ENCODE data around the gene DOLPP1. TPM values are rescaled to one million over a fixed set of nuclear protein-coding genes. Genes with fewer than 3 reads are reported as not detected.
A peak's percentile ranks its signal among the peaks of the same experiment; 100 is the strongest.

The DOLPP1 gene
- total RNA-seq, 1 donor from 2014 or later, result 21.7 TPM

DNA sequence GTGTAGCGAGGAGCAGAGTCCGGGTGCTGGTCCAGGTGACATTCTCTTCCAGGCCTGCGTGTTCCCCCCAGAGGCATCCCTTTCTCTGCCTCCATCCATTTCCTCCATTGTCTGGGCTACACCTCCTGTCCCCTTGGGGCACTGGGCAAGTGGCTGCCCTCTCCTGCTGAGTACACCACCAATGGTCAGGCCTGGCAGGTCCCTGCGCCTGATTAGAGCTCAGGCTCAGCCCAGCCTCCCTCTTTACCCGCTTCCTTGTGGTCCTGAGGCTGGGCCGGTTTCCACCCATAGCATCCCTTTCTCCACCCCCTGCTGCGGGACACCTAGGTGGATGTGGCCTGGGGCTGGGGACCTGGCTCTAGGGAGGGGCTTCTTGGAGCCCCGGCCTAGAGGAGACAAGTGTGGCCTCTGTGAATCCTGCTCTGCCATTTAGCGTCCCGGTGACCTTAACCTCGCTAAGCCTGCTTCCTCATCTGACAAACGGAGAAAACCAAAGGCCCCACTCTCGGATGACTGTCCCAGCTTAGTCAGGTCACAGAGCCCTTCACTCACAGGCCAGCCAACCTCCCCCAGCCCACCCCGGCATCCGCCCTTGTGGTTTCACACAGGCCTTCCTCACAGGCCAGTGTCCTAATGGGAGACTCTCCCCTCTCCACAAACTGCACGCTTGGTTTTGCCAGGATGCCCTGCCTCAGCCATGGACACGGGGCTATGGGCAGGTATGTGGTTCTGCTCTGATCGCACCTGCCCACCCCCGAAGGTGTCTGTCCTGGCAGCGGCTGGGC lies 12.9 kb downstream of the DOLPP1 start:
- ATAC-seq, result no peak
- DNase-seq (ENCODE audit: low spot score), result no peak

DNA sequence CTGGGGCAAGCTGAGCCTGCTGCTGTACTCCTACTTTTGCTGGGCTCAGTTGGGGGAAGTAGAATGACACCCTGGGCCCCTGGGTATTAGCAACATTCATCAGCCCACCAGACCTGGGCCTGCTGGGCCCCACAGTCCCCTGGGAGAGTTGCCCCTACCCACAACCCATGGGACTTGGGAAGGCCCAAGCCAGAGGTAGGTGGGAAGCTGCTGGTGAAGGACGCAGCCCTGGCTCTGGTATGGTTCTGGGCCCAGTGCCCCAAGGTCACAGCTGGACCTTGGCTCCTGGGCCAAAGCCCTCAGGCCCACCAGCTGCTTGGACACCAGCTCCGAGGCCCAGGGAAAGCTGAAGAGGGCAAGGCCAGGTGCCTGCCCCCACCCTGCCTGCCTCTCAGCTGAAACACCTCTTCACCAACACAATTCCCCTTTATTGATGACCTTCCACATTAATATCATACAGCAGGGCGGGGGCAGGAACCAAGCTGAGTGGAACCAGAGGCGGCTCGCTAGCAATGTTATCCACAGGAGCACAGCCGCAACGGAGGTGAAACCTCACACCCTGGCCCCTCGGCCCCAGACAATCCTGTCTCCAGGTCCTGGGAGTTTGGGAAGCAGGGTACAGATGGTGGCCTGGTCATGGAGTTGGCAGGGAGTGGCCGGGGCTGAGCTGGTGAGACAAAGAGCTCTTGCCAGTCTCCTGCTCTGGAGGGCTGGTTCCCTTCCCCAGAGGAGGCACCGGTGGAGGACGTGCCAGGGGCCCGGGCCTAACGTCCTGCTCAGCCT lies 13.7 kb downstream of the DOLPP1 start:
- ATAC-seq (peak; percentile 36), DNase-seq (ENCODE audit: low spot score) (no peak)

DNA sequence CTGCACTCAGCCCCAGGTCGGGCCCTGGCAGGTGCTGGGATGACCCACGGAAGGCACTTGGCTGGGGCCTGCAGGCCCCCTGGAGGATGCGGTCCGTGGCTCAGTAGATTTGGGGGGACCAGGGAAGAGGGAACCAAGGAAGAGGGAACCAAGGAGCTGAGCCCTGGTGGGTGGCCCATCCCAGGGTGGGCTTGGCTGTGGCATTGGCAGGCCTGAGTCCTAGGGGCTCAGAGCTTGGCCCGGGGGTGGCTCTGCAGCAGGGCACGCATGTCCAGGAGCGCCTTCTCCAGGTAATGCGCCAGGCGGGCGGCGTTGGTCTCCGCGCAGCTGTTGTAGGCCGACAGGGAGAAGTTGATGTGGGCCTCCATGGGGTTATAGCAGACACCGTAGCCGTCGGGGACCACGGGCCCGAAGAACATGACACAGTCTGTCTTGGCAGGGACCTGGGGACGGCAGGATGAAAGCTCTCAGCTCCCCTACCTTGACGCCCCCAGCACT lies 14.3 kb downstream of the DOLPP1 start:
- DNase-seq (ENCODE audit: low spot score), result no peak
- ATAC-seq, result no peak

DNA sequence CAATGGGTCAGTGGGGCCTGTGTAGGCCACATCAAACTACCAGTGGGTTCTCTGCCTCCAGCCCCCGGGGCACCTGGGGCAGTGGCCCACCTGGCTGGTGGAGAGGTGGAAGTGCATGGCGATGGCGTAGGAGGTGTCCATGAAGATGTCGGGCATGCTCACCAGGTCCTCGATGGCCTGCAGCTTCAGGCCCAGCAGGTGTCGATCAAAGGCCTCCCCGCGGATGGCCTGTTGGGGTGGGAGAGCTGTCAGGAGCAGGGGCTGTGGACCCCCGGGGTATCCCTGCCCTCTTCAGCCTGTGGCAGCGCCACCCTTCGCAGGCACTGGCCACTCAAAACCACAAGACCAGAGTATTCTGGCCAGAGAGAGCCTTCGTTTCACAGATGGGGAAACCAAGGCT lies 15.0 kb downstream of the DOLPP1 start:
- no peak for ATAC-seq
- DNase-seq (ENCODE audit: low spot score), result no peak

DNA sequence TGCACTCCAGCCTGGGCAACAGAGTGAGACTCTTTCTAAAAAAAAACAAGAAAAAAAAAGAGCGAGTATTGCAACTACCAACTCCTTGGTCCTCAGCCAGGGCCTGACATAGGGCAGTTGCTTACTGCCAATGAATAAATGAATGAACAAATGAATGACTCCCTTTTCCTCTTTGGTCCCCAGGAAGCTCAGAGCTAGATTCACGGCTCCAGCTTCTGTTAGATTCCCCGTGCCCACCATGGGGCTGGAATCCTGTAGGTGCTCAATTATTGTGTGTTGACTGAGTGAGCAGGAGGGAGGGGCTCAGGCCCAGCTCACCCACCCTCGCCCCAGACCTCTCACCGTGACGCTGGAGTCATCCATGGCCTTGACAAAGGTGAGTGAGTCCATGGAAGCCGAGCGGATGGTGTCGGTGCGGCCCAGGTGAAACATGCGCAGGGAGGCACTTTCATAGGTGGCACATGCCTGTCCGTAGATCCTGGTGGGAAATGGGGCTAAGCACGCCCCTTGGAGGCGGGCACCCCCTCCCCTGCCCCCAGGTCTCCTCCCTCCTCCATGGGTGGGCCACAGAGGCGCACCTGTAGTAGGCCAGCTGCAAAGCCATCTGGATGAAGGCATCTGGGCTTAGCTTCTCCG lies 16.9 kb downstream of the DOLPP1 start:
- DNase-seq (ENCODE audit: low spot score) (no peak), ATAC-seq (no peak)

DNA sequence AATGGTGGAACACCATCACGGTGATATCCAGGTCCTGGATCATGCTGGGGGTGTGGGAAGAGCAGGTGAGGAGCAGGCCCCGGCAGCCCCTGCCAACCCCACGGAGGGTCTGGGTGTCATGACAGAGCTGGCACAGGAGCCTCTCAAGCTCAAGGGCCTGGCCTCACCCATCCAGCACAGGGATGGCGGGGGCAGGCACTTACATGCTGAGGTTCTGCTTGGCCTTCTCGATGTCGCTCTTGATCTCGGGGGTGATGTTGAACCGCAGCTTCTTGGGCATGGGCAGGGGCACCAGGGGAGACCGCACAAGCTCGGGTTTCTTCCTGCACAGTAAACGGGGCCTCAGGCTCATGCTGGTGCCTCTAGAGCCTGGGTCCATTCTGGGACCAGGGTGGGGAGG lies 17.4 kb downstream of the DOLPP1 start:
- ATAC-seq, result no peak
- no peak for DNase-seq (ENCODE audit: low spot score)

DNA sequence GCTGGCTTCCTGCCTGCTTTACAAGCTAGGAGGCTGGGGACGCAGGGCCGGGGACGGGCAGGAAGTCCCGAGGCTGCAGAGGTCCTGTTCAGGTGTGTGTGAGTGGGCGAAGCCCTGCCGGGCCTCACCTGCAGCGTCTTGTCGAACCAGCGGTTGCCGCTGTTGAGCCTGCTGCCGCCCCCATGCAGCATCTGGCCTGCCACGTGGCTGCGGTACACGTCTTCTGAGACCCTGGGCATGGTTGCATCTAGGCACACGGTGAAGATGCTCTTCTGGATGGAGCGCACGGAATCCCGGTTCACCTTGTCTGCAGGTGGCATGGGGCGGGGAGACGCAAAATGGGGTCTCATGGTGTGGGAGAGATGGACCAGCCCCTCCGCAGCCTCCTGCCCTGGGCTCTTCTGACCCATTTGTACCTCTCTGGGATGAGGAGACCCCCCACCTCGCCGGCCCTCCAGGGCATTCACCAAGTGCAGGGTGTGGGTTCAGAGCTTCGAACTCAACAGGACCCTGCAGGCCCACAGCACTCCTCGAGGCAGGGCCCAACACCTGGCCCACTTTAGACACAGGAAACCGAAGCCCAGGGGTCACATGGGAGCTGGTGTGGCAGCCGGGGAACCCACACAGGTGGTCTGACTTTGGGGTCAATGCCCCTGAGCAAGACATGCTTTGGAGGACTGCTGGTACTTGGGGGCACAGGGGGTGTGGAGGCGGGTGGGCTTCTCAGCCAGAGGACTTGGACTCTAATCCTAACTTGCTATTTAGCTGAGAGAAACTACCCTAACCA lies 19.7 kb downstream of the DOLPP1 start:
- ATAC-seq, result no peak
- DNase-seq (ENCODE audit: low spot score), result no peak

DNA sequence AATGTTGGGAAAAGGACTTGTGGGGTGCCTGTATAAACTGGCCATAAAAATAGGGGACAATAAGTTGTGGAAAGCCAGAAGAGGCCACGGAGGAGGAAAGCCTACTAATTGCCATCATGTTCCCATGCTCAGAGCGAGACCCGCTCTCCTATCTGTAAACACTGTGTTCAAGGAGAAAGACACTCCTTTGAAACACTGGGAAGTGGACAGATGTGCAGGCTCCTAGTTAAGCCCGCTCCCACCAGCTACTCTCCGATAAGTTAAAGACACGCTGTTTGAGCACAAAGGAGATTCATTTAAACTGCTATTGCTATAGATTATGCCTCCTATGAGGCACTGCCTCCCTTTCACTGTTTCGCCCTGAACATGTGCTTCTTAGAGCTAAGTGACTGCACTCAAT lies 20.4 kb downstream of the DOLPP1 start:
- DNase-seq (ENCODE audit: low spot score) (no peak), ATAC-seq (no peak)

DNA sequence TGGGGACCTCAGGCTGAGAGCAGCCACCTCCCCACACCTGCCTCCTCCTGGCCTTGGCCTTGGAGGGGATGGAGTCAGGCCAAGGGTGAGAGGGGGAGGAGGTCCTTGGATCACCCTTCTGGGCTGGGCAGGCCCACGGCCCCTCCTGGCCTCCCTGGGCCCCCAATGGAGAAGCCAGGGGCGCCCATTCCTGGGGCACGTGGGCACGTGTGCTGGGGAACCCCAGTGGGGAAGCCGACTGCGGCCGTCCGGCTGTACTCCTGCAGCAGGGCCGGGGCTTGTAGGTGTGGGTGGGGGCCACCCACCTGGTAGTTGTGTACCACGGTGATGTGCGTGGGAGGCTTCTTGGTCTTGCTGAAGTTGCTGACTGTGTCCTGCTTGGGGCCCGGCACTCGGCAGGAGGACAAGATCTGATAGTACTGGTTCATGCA lies 21.2 kb downstream of the DOLPP1 start:
- DNase-seq (ENCODE audit: low spot score), result no peak
- ATAC-seq, result no peak

DNA sequence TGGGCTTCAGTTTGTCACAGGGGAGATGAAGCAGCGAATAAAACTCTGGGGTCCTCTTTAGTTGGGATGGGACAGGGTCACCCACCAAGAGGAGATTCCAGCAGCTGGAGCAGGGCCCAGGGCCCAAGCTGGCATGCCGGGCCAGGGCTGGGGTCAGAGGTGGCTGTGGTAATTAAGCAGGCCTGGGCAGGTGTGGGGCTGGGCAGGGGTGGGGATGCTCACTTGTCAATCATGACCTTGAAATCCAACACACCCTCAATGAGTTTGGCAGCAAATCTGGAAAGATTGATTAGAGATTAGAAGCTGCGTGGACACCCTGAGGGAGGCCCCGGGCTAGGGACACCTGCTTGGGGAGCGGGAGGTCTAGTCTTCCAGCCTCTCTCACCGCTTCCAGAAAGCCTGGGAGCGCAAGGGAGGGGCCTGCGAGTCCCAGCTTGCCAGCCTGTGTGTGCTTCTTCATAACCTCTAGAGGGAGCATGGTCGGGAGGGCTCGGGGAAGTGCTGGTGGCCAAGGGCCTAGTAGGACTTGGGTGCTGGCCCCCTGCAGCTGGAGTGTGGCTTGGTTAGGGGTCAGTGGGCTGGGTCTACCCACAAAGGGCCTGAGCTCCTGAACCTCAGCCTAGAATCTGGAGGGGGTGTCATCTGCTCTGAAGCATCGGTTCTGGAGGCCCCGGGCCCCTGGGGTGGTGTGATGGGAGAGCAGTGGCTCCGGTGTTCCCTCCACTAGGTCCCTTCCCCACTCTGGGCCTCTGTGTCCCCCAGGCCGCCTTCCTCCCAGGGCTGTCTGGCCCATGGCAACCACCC lies 22.1 kb downstream of the DOLPP1 start:
- DNase-seq (ENCODE audit: low spot score), result no peak

DNA sequence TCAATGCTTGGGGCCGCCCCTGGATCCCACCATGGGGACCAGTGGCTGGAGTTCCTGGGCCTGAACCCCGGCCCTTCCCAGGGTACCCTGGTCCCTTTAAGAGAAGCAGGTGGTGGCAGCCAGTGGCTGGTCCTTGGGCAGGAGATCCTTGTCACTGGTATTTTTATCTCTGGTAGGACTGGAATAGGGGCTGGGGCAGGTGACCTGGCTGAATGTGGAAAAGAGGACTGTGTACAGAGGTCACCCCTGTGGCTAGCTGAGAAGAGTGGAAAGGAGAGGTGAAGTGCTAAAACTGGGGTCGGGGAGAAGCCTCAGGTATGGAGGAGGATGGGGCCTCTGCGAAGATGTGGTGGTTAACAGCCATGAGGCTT lies 22.7 kb downstream of the DOLPP1 start:
- DNase-seq (ENCODE audit: low spot score), result no peak
- peak; percentile 5 for ATAC-seq

More for the DNA sequence above, 22.1 kb downstream of the DOLPP1 start:
- ATAC-seq, result peak; percentile 74

DNA sequence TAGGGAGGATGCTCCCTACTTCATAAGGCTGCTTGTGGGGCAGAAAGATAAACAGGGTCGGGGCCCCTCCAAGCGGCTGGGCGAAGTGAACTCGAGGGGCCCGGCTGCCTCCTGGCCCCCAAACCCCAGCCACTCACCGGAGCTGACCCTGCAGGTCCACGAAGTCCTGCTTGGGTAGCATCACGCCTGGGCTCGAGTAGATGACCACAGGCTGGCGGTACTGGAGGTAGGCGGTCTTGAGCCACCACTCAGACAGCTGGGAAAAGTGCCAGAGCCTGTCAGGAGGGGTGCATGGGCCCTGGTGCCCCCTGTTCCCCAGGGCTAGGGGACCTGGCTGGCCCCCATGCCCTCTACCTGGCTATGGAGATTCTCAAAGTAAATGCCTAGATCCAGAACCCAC lies 23.1 kb downstream of the DOLPP1 start:
- no peak for DNase-seq (ENCODE audit: low spot score)

DNA sequence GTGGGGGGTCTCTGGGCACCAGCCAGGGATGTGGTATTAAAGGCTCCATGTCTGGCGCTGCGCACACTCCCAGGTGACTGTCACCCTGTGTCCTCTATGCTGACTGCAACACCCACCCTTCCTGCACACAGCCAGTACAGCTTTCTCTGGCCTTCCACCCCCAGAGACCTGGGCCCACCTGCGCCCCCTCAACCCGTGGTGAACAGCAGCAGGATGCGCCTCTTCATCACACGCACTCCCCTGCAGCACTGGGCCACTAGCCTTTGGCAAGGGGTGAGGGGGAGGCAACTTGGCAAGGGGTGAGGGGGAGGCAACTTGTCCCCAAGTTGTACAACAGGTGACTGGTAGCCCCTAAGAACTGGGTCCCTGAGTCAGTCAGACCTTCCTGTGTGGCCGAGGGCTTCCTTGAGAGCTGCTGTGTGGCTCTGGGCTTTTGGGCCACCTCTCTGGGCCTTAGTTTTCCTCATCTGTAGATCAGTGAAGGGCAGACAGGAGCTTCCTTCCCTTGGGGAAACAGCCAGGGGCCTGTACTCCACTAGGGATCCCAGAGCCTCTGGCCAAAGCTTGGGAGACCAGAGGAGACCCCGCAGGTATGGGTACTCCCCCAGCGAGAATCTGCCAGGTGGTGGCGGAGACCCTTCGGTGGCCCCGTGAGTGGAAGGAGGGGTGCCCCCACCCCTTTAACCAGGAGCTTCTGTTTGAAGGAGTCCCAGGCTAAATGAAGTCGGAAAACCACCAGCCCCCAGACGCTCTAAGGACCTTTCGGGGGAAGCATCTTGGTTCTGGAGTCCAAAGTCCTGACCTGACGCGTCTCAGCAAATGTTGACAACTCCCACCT lies 25.2 kb downstream of the DOLPP1 start:
- DNase-seq (ENCODE audit: low spot score) (no peak), ATAC-seq (no peak)

More for the DNA sequence above, 23.1 kb downstream of the DOLPP1 start:
- ATAC-seq, result no peak

DNA sequence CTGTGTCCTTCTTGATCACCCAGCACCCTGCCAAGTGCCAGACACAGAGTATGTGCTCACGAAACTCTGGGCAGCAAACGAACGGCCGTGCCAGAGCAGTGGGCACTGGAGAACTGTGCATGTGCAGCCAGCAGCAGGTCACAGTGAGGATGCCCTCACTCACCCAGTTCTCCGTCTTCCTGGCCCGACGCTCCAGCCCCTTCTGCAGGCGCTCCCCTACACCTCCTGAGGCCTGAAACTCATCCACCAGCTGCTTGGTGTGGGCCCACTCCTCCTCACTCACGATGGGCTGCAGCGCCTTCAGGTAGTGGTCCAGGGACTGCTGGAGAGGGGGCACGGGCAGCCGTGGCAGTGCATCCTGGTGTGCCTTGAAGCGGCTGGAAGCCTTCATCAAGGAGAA lies 26.7 kb downstream of the DOLPP1 start:
- no peak for DNase-seq (ENCODE audit: low spot score)
- ATAC-seq, result no peak

DNA sequence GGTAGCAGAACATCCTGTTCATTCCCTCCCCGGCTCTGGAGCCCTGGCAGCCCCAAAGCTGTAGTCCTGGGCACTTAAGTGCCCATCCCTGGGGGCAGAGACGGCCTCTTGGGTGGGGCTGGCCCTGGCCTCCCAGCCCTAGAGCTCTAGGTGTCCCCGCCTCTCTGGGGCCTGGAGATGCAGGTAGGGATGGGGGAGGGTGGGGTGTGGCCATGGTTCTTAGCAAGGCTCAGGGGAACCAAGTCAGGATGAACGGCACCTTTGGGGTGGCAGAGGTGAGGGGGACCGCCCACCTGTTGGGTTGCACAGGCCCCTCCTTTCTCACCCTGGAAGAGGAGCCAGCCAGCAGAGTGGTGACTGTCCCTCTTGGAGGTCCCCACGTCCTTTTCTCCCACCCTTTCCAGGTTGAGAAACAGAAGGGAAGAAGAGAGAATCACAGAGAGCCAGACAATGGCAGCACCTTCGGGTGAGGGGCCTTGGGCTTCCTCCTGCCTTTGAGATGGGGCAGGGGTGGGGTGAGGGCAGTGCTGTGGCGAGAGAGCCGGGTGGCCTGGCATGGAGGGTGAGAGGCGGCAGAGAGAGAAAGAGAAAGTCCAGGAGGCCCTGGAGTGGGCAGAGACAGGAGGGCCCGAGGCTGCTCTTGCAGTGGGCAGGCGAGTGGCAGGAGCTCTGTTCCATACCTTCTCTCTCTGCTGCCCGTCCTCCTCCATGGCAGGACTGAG lies 27.3 kb downstream of the DOLPP1 start:
- no peak for ATAC-seq
- DNase-seq (ENCODE audit: low spot score), result no peak

DNA sequence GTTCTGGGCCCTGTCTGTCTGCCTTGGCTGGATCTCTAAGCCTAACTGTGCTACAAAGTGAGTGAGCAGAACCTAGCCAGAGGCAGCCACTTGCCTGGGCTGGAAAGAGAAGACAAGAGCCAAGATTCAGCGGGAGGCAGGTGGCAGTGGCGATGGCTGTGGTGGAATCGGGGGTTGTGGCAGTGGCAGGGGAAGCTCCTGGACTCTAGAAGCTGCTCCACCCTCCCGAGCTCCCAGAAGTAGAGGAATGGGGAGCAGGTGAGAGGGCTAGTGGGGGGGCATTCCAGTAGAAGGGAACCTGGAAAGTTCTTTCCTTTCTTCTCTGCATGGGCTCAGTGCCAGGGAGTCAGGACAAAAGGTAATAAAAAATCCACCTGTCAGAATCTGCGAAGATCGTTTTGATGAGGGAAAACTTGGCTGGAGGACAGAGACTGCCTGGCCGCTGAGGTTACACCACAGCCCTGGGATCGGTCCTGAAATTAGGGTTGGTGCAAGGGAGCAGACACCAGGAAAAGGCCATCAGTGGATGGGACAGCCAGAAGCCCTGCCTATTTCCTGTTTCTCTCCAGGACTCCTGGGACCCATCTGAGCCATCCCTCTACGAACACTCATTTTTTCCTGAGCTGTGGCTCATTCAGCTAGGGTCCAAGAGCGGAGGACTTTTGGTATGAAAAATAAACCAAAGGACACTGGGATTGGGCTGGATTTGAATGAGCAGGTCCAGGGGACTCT lies 28.1 kb downstream of the DOLPP1 start:
- no peak for DNase-seq (ENCODE audit: low spot score)
- no peak for ATAC-seq

DNA sequence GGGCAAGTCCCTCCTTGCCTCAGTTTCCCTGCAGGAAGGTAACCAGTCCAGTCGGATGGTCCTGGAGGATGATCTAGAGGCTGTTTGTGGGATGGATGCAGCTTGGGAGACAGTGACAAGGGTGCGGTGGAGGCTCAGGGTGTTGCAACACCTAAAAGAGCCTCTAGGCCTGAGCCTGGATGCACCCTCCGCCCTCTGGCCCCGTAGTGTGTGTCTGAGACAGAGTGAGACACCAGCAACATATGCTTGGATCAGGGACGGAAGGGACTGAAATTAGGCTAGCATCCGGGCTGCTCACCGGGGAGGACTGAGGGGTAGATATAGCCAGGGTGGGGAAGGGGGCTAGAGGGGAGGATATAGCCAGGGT lies 28.6 kb downstream of the DOLPP1 start:
- DNase-seq (ENCODE audit: low spot score) (peak; percentile 66), ATAC-seq (peak; percentile 28)

Data from left lobe of liver (tissue), 2 donors.